ENCODE data around the gene ZCCHC24.

Gene ZCCHC24

DNA sequence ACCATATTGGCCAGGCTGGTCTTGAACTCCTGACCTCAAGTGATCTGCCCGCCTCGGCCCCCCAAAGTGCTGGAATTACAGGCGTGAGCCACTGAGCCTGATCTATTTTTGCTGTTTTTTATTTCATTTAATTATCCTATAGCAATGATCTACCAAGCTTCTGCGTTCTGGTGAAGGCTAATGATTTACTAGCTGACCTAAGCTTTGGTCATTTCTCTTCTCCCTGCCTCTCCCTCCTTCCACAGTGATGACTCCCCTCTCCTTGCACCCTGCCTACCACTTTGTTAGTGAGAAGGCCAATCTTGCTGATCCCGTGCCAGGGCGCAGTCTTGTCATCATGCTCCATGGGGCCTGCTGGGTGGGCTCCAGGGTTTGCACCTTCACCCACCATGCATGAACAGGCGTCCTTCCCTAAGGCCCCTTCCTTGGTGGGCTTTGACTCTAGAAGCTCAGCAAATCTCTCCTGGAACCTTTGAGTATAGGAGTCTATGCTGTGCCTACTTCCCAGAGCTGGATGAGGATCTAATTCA, 11.9 kb upstream of the ZCCHC24 start:
- no peak overlapping the region for H3K4me3 ChIP-seq (ENCODE audit: low read depth, low read length)
- TF ChIP-seq, protein P1, sequence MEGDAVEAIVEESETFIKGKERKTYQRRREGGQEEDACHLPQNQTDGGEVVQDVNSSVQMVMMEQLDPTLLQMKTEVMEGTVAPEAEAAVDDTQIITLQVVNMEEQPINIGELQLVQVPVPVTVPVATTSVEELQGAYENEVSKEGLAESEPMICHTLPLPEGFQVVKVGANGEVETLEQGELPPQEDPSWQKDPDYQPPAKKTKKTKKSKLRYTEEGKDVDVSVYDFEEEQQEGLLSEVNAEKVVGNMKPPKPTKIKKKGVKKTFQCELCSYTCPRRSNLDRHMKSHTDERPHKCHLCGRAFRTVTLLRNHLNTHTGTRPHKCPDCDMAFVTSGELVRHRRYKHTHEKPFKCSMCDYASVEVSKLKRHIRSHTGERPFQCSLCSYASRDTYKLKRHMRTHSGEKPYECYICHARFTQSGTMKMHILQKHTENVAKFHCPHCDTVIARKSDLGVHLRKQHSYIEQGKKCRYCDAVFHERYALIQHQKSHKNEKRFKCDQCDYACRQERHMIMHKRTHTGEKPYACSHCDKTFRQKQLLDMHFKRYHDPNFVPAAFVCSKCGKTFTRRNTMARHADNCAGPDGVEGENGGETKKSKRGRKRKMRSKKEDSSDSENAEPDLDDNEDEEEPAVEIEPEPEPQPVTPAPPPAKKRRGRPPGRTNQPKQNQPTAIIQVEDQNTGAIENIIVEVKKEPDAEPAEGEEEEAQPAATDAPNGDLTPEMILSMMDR (IDR thresholded peaks at IDR 0.05; ENCODE audit: low read depth, low read length, missing control alignments) = no peak
- no peak for DNase-seq (ENCODE audit: low read depth)

DNA sequence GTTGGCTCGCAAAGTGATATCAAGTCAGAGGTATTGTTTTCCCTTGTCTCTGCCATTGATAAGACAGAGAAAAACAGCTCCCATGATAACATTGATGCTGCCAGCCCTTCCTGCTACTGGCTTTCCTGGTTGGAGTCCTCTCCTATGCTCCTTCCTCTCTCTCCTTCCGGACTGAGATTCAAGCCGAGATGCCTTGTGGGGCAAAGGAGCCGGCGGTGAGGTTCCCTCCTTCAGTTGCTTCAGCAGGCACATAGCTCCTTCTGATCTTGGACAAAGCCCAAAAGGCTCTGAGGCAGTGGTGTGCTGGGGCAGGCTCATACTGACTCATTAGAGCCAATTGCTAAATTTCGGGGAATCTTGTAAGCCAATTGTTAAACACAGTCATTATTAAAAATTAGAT, 8.8 kb upstream of the ZCCHC24 start:
- DNase-seq (ENCODE audit: low read depth) = no peak

DNA sequence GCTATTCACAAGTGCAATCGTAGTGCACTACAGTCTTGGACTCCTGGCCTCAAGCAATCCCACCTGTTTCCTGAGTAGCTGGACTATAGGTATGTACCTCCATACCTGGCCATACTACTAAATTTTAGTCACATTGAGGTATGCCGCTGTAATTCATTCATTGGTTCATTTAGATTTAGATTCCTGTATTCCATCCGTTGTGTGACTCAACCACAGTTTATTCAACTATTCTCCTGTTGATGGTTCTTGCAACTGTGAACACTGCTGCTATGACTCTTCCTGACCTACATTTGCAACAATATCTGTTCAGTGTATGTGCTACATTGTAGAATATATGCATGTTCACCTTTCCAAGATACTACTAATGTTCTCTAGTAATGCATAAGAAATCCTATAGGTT, 8.0 kb upstream of the ZCCHC24 start:
- H3K4me3 ChIP-seq (ENCODE audit: low read depth, low read length) = no peak overlapping the region
- DNase-seq (ENCODE audit: low read depth) = no peak
- TF ChIP-seq, protein P1 (IDR thresholded peaks at IDR 0.05; ENCODE audit: low read depth, low read length, missing control alignments) = no peak

More for the DNA sequence above, 8.8 kb upstream of the ZCCHC24 start:
- no peak overlapping the region for H3K4me3 ChIP-seq (ENCODE audit: low read depth, low read length)
- TF ChIP-seq, protein P1 (IDR thresholded peaks at IDR 0.05; ENCODE audit: low read depth, low read length, missing control alignments) = no peak

DNA sequence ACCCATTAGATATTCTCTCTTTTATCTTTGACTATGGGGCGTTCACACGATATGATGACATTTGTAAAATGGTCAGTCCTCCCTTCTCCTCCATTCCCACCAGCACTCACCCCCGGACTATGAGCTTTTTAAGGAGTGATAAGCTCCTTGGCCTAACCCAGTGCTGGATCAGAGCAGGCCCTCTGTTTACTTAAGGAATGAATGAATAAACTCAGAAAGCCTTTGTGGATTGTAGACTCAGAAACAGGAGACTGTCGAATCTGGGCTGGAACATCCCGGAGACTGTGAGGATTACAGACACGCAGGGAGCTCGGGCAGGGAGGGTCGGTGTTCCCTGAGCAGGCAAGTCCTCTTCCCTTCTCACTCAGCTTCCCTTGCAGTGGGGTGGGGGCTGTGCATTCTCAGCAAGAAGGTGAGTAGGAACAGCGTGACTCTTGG, 6.8 kb upstream of the ZCCHC24 start:
- TF ChIP-seq, protein P1 (IDR thresholded peaks at IDR 0.05; ENCODE audit: low read depth, low read length, missing control alignments) = no peak
- no peak overlapping the region for H3K4me3 ChIP-seq (ENCODE audit: low read depth, low read length)
- DNase-seq (ENCODE audit: low read depth) = no peak

DNA sequence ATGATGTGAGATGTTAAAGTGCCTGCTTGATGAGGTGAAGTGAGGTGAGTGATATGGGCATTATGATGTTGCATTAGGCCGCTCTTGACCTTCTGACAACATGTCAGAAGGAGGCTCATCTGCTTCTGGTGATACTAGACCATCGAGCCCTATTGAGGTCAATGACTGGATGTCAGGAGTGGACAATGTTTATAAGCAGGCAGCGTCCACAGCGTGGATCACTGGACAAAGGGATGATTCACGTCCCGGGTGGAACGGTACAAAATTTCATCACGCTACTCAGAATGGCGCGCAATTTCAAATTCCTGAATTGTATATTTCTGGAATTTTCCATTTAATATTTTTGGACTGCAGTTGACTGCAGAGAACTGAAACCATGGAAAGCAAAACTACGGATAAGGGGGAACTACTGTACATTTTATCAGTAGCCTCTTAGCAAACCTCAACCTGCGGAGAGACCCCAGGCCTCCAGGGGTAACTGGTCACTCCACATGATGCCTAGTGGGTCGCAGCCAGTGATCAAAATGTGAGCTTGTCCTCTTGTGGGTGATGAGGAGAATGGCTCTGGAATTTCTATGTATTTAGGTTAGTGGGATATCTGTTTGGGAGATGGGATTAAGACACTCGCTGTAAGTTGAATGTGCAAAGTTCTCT, 5.7 kb upstream of the ZCCHC24 start:
- no peak overlapping the region for H3K4me3 ChIP-seq (ENCODE audit: low read depth, low read length)
- TF ChIP-seq, protein P1 (IDR thresholded peaks at IDR 0.05; ENCODE audit: low read depth, low read length, missing control alignments) = no peak
- no peak for DNase-seq (ENCODE audit: low read depth)

DNA sequence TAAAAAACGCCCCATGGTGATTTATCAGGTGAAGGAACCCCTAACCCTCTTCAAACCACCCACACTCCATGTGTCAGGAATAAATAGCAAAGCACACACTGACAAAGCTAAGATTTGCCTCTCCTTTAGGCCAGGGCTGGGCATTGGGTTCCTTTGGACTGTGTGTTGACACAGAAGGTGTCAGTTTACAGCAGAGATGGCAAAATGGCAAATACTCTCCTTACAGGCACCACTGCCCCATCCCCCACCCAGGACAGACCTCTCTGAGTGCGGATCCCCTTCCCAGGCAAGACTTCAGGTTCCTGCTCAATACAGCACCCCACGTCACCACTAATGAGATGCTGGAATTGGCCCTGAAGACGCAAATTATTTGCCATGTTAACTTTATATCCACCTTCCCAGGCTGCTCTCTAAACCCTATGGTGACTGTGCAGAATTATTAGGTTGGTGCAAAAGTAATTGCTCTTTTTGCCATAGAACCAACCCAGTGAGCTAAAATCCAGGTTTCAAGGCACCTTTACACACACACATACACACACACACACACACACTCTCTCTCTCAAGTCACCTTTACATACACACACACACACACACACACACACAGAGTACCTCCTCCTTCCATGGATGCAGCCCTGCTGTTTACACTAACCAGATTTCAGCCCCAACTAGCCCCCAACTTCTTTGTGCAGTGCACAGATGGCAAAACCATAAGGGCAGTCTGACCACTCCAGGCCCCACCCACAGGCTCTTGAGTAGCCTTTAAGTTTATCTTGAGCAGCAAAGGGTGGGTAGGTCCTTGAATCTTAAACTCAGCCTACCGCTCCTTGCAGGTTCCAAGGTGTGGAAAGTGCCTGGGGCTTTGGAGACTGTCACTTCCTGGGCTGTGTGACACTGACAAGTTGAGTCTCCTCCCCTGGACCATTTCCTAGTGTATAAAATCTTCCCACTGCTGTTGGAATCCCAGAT, 4.0 kb upstream of the ZCCHC24 start:
- no peak overlapping the region for H3K4me3 ChIP-seq (ENCODE audit: low read depth, low read length)
- TF ChIP-seq, protein P1 (IDR thresholded peaks at IDR 0.05; ENCODE audit: low read depth, low read length, missing control alignments) = no peak
- no peak for DNase-seq (ENCODE audit: low read depth)
